ENCODE data around the gene CD5L.

DNA sequence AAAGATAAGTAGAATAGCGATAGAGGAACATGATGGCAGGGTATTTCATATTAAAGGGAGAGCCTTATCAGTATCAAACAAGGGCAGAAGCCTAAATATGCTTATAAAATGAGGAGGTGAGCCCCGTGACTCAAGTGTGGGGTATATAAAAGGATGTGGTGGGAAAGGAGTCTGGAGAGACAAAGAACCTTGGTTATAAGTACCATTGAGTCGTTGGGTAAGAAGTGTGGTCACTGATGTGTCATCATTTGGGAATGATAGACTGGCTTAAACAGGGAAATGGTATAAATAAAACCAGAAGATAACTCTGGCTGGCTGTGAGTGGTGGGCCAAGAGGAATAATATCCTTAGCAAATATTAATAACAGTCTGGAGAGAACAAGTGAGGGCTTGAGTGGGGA, 10.9 kb upstream of the CD5L start:
- TF ChIP-seq SIN3A (IDR thresholded peaks at IDR 0.05; ENCODE audit: low read depth) (no peak), JUND (IDR thresholded peaks at IDR 0.05) (no peak), CTCF (IDR thresholded peaks at IDR 0.05 in 2 of 3, conservative IDR thresholded peaks at IDR 0.05 in 1 of 3; ENCODE audit: borderline replicate concordance in 1 of 3, insufficient read depth in 1 of 3, low read depth in 2 of 3, low read length in 2 of 3) (no peak), YY1 (IDR thresholded peaks at IDR 0.05; ENCODE audit: extremely low read depth, insufficient replicate concordance, low read depth, low read length) (no peak), POLR2A (IDR thresholded peaks at IDR 0.05; ENCODE audit: borderline replicate concordance, extremely low read depth, insufficient read depth, insufficient read length) (no peak), EZH2 (IDR thresholded peaks at IDR 0.05) (no peak), SP1 (IDR thresholded peaks at IDR 0.05; ENCODE audit: low read depth) (no peak), FOSL1 (IDR thresholded peaks at IDR 0.05; ENCODE audit: low read depth) (no peak), TCF7L2 (IDR thresholded peaks at IDR 0.05; ENCODE audit: borderline replicate concordance, extremely low read depth, insufficient read depth, insufficient read length) (no peak), EGR1 (IDR thresholded peaks at IDR 0.05; ENCODE audit: low read depth) (no peak), EZH2phosphoT487 (IDR thresholded peaks at IDR 0.05; ENCODE audit: borderline replicate concordance) (no peak), SRF (IDR thresholded peaks at IDR 0.05; ENCODE audit: low read depth) (no peak)
- TF ChIP-seq, protein P1, sequence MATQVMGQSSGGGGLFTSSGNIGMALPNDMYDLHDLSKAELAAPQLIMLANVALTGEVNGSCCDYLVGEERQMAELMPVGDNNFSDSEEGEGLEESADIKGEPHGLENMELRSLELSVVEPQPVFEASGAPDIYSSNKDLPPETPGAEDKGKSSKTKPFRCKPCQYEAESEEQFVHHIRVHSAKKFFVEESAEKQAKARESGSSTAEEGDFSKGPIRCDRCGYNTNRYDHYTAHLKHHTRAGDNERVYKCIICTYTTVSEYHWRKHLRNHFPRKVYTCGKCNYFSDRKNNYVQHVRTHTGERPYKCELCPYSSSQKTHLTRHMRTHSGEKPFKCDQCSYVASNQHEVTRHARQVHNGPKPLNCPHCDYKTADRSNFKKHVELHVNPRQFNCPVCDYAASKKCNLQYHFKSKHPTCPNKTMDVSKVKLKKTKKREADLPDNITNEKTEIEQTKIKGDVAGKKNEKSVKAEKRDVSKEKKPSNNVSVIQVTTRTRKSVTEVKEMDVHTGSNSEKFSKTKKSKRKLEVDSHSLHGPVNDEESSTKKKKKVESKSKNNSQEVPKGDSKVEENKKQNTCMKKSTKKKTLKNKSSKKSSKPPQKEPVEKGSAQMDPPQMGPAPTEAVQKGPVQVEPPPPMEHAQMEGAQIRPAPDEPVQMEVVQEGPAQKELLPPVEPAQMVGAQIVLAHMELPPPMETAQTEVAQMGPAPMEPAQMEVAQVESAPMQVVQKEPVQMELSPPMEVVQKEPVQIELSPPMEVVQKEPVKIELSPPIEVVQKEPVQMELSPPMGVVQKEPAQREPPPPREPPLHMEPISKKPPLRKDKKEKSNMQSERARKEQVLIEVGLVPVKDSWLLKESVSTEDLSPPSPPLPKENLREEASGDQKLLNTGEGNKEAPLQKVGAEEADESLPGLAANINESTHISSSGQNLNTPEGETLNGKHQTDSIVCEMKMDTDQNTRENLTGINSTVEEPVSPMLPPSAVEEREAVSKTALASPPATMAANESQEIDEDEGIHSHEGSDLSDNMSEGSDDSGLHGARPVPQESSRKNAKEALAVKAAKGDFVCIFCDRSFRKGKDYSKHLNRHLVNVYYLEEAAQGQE (IDR thresholded peaks at IDR 0.05; ENCODE audit: low read depth) = no peak

Data from HCT116 (cell line).